Measurements from ENCODE around the gene CKMT2. TPM values are rescaled to one million over a fixed set of nuclear protein-coding genes. Genes with fewer than 3 reads are reported as not detected.

CKMT2 gene
- total RNA-seq, 1 donor from 2014 or later = not detected

- DNase-seq = no peak
- H3K4me1 Mint-ChIP-seq = peaks cover 1% of the 10 kb centered on the region
- no peak overlapping the region for H3K4me3 Mint-ChIP-seq
- no peaks in the 10 kb centered on the region for H3K36me3 Mint-ChIP-seq (ENCODE audit: low read depth)
- CTCF ChIA-PET = no interaction called here
- intact Hi-C loops (cut with micrococcal nuclease) = no loop called here
- H3K9me3 Mint-ChIP-seq = no peaks in the 10 kb centered on the region
- TF ChIP-seq, protein P1, sequence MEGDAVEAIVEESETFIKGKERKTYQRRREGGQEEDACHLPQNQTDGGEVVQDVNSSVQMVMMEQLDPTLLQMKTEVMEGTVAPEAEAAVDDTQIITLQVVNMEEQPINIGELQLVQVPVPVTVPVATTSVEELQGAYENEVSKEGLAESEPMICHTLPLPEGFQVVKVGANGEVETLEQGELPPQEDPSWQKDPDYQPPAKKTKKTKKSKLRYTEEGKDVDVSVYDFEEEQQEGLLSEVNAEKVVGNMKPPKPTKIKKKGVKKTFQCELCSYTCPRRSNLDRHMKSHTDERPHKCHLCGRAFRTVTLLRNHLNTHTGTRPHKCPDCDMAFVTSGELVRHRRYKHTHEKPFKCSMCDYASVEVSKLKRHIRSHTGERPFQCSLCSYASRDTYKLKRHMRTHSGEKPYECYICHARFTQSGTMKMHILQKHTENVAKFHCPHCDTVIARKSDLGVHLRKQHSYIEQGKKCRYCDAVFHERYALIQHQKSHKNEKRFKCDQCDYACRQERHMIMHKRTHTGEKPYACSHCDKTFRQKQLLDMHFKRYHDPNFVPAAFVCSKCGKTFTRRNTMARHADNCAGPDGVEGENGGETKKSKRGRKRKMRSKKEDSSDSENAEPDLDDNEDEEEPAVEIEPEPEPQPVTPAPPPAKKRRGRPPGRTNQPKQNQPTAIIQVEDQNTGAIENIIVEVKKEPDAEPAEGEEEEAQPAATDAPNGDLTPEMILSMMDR (IDR thresholded peaks at IDR 0.05) = no peak
- H3K27ac Mint-ChIP-seq = no peak overlapping the region
- H3K27me3 Mint-ChIP-seq = peaks cover 2% of the 10 kb centered on the region
- POLR2A ChIA-PET = no interaction called here
- no peak for ATAC-seq (ENCODE audit: low read depth)
These were observed 7.7 kb upstream of the CKMT2 start for GRCh38 chr5:81225463-81225862.

GRCh38 chr5:81226286-81226685, 6.8 kb upstream of the CKMT2 start:
- POLR2A ChIA-PET = no interaction called here
- Mint-ChIP-seq H3K4me1 (peaks cover 1% of the 10 kb centered on the region), H3K27ac (no peak overlapping the region), H3K36me3 (ENCODE audit: low read depth) (no peaks in the 10 kb centered on the region), H3K9me3 (no peaks in the 10 kb centered on the region), H3K27me3 (peaks cover 5% of the 10 kb centered on the region), H3K4me3 (no peak overlapping the region)
- CTCF ChIA-PET = no interaction called here
- no peak for ATAC-seq (ENCODE audit: low read depth)
- no peak for DNase-seq
- TF ChIP-seq, protein P1 (IDR thresholded peaks at IDR 0.05) = no peak
- intact Hi-C loops (cut with micrococcal nuclease) = no loop called here

- H3K9me3 Mint-ChIP-seq = no peaks in the 10 kb centered on the region
- no peak overlapping the region for H3K27ac Mint-ChIP-seq
- CTCF ChIA-PET = no interaction called here
- intact Hi-C loops (cut with micrococcal nuclease) = no loop called here
- peaks cover 5% of the 10 kb centered on the region for H3K27me3 Mint-ChIP-seq
- H3K36me3 Mint-ChIP-seq (ENCODE audit: low read depth) = no peaks in the 10 kb centered on the region
- peaks cover 1% of the 10 kb centered on the region for H3K4me1 Mint-ChIP-seq
- TF ChIP-seq, protein P1 (IDR thresholded peaks at IDR 0.05) = no peak
- DNase-seq (no peak), ATAC-seq (ENCODE audit: low read depth) (no peak)
- no peak overlapping the region for H3K4me3 Mint-ChIP-seq
- POLR2A ChIA-PET = no interaction called here
These were observed 6.2 kb upstream of the CKMT2 start for GRCh38 chr5:81226949-81227348.

DNA sequence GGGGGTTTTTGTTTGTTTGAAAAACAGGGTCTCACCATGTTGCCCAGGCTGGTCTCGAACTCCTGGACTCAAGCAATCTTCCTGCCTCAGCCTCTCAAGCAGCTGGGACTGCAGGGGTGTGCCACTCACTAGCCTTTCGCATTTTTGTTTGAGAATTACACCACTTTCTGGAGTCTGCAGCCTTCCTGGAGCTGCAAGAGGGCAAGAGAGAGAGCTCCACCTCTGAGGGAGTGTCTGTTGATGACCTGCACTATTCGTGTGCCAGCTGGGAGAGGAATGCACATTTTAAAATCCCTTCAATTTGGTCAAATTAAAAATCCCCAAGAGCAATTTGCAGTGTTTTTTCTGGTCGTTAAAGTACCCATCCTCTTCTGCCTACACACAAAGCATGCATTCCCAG, 5.0 kb upstream of the CKMT2 start:
- no peak for DNase-seq
- no peaks in the 10 kb centered on the region for H3K36me3 Mint-ChIP-seq (ENCODE audit: low read depth)
- ChIA-PET CTCF (no interaction called here), POLR2A (no interaction called here)
- no peak for ATAC-seq (ENCODE audit: low read depth)
- H3K27ac Mint-ChIP-seq = no peak overlapping the region
- H3K27me3 Mint-ChIP-seq = peaks cover 10% of the 10 kb centered on the region
- H3K9me3 Mint-ChIP-seq = no peaks in the 10 kb centered on the region
- peaks cover 1% of the 10 kb centered on the region for H3K4me1 Mint-ChIP-seq
- intact Hi-C loops (cut with micrococcal nuclease) = no loop called here
- TF ChIP-seq, protein P1 (IDR thresholded peaks at IDR 0.05) = no peak
- H3K4me3 Mint-ChIP-seq = no peak overlapping the region

DNA sequence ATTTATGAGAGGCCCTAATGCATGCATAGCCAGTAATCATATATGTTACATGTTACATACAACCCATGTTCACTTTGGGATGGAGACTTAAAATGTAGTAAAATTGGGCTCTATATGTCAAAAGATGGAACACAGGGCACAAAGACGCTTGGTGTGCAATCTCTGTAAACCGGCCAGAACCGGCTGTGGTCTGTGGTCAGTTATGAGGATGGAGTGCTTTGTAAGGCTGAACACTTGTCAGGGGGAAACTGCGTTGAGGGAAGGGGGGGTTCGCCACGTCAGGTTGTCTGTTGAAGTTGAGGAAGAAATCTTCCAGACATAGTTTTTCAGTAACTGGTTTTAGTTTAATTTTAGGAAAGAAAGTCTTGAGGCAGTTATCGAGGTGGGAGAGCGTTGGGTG, 2.7 kb upstream of the CKMT2 start:
- no peak overlapping the region for H3K4me3 Mint-ChIP-seq
- TF ChIP-seq, protein P1 (IDR thresholded peaks at IDR 0.05) = no peak
- H3K4me1 Mint-ChIP-seq = peaks cover 4% of the 10 kb centered on the region
- no peaks in the 10 kb centered on the region for H3K9me3 Mint-ChIP-seq
- no peak overlapping the region for H3K27ac Mint-ChIP-seq
- no peaks in the 10 kb centered on the region for H3K36me3 Mint-ChIP-seq (ENCODE audit: low read depth)
- ATAC-seq (ENCODE audit: low read depth) (no peak), DNase-seq (no peak)
- H3K27me3 Mint-ChIP-seq = peaks cover 10% of the 10 kb centered on the region
- POLR2A ChIA-PET = no interaction called here
- CTCF ChIA-PET = no interaction called here
- intact Hi-C loops (cut with micrococcal nuclease) = no loop called here

Measured in activated B cell treated with CpG ODN at 0.5 μM for 24 hours (primary cell).